ENCODE results near the gene FMN1. TPM values are rescaled to one million over a fixed set of nuclear protein-coding genes. Genes with fewer than 3 reads are reported as not detected.
A peak's percentile ranks its signal among the peaks of the same experiment; 100 is the strongest.

Gene FMN1
- total and polyA plus RNA-seq, 10 of the 15 experiments (the other 5 are each of a cell fraction or from before 2014, with no cell fraction given): 0.05 to 0.16 (median 0.08) TPM; not detected in 4

DNA sequence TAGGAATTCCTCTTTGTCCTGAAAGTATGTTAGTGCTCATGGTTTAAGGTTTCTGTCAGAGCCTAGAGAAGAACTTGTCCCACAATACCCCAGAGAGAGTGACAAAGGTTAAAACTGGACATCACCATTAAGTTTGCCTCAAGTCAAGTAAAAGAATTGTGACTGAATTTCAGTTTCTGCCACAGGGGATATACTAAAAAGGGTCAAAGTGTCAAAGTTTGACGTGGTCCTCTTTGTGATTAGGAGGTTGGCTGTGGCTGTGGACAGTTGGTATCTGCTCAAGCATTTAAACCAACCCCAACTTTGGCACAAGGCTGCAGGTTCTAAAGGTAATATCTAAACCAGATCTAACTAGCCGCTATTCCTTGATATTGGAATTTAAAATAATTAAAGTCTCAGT, 26.1 kb downstream of the FMN1 start (continued):
- TF ChIP-seq, protein P1, sequence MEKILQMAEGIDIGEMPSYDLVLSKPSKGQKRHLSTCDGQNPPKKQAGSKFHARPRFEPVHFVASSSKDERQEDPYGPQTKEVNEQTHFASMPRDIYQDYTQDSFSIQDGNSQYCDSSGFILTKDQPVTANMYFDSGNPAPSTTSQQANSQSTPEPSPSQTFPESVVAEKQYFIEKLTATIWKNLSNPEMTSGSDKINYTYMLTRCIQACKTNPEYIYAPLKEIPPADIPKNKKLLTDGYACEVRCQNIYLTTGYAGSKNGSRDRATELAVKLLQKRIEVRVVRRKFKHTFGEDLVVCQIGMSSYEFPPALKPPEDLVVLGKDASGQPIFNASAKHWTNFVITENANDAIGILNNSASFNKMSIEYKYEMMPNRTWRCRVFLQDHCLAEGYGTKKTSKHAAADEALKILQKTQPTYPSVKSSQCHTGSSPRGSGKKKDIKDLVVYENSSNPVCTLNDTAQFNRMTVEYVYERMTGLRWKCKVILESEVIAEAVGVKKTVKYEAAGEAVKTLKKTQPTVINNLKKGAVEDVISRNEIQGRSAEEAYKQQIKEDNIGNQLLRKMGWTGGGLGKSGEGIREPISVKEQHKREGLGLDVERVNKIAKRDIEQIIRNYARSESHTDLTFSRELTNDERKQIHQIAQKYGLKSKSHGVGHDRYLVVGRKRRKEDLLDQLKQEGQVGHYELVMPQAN (conservative IDR thresholded peaks at IDR 0.05): no peak
- TF ChIP-seq SIX5 (IDR thresholded peaks at IDR 0.05; ENCODE audit: low read depth, low read length, severe bottlenecking) (no peak), MTA2 (IDR thresholded peaks at IDR 0.05; ENCODE audit: low read depth) (peak; percentile 57), IRF4 (IDR thresholded peaks at IDR 0.05; ENCODE audit: low read depth, low read length) (no peak), NFXL1 (IDR thresholded peaks at IDR 0.05; ENCODE audit: borderline replicate concordance) (no peak), YBX1 (IDR thresholded peaks at IDR 0.05) (no peak), EP300 (IDR thresholded peaks at IDR 0.05; ENCODE audit: borderline replicate concordance in 1 of 2, control insufficient read depth in 1 of 2, low read depth in 2 of 2, low read length in 2 of 2) (peak in 1 of 2 experiments; percentile 47; a peak in 1 of 4 replicates), EGR1 (IDR thresholded peaks at IDR 0.05; ENCODE audit: borderline replicate concordance in 1 of 2, low read depth in 2 of 2, low read length in 2 of 2) (no peak), IKZF1 (conservative IDR thresholded peaks at IDR 0.05) (no peak), CREM (IDR thresholded peaks at IDR 0.05; ENCODE audit: low read depth) (no peak), SUZ12 (IDR thresholded peaks at IDR 0.05; ENCODE audit: unreplicated experiment) (no peak), KDM1A (IDR thresholded peaks at IDR 0.05; ENCODE audit: borderline replicate concordance) (no peak), TAF1 (IDR thresholded peaks at IDR 0.05; ENCODE audit: borderline replicate concordance, low read depth, low read length) (no peak), MYC (IDR thresholded peaks at IDR 0.05; ENCODE audit: insufficient read depth, insufficient read length, insufficient replicate concordance, low read length, severe bottlenecking) (no peak), RUNX3 (IDR thresholded peaks at IDR 0.05; ENCODE audit: low read length) (peak; percentile 29; the same call in 1 of the 2 replicates)
- TF ChIP-seq, protein P2, sequence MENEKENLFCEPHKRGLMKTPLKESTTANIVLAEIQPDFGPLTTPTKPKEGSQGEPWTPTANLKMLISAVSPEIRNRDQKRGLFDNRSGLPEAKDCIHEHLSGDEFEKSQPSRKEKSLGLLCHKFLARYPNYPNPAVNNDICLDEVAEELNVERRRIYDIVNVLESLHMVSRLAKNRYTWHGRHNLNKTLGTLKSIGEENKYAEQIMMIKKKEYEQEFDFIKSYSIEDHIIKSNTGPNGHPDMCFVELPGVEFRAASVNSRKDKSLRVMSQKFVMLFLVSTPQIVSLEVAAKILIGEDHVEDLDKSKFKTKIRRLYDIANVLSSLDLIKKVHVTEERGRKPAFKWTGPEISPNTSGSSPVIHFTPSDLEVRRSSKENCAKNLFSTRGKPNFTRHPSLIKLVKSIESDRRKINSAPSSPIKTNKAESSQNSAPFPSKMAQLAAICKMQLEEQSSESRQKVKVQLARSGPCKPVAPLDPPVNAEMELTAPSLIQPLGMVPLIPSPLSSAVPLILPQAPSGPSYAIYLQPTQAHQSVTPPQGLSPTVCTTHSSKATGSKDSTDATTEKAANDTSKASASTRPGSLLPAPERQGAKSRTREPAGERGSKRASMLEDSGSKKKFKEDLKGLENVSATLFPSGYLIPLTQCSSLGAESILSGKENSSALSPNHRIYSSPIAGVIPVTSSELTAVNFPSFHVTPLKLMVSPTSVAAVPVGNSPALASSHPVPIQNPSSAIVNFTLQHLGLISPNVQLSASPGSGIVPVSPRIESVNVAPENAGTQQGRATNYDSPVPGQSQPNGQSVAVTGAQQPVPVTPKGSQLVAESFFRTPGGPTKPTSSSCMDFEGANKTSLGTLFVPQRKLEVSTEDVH (IDR thresholded peaks at IDR 0.05; ENCODE audit: low read depth, partially characterized antibody): no peak
- TF ChIP-seq, protein P3, sequence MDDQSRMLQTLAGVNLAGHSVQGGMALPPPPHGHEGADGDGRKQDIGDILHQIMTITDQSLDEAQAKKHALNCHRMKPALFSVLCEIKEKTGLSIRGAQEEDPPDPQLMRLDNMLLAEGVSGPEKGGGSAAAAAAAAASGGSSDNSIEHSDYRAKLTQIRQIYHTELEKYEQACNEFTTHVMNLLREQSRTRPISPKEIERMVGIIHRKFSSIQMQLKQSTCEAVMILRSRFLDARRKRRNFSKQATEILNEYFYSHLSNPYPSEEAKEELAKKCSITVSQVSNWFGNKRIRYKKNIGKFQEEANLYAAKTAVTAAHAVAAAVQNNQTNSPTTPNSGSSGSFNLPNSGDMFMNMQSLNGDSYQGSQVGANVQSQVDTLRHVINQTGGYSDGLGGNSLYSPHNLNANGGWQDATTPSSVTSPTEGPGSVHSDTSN (IDR thresholded peaks at IDR 0.05; ENCODE audit: insufficient replicate concordance, low read depth, low read length): no peak
- TF ChIP-seq, protein P4, sequence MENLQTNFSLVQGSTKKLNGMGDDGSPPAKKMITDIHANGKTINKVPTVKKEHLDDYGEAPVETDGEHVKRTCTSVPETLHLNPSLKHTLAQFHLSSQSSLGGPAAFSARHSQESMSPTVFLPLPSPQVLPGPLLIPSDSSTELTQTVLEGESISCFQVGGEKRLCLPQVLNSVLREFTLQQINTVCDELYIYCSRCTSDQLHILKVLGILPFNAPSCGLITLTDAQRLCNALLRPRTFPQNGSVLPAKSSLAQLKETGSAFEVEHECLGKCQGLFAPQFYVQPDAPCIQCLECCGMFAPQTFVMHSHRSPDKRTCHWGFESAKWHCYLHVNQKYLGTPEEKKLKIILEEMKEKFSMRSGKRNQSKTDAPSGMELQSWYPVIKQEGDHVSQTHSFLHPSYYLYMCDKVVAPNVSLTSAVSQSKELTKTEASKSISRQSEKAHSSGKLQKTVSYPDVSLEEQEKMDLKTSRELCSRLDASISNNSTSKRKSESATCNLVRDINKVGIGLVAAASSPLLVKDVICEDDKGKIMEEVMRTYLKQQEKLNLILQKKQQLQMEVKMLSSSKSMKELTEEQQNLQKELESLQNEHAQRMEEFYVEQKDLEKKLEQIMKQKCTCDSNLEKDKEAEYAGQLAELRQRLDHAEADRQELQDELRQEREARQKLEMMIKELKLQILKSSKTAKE (IDR thresholded peaks at IDR 0.05; ENCODE audit: low read depth, poor library complexity, severe bottlenecking): no peak
- TF ChIP-seq, protein P5, sequence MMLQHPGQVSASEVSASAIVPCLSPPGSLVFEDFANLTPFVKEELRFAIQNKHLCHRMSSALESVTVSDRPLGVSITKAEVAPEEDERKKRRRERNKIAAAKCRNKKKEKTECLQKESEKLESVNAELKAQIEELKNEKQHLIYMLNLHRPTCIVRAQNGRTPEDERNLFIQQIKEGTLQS (IDR thresholded peaks at IDR 0.05; ENCODE audit: borderline replicate concordance, extremely low read depth, low read depth, low read length): no peak
- TF ChIP-seq, protein P6, sequence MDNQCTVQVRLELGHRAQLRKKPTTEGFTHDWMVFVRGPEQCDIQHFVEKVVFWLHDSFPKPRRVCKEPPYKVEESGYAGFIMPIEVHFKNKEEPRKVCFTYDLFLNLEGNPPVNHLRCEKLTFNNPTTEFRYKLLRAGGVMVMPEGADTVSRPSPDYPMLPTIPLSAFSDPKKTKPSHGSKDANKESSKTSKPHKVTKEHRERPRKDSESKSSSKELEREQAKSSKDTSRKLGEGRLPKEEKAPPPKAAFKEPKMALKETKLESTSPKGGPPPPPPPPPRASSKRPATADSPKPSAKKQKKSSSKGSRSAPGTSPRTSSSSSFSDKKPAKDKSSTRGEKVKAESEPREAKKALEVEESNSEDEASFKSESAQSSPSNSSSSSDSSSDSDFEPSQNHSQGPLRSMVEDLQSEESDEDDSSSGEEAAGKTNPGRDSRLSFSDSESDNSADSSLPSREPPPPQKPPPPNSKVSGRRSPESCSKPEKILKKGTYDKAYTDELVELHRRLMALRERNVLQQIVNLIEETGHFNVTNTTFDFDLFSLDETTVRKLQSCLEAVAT (IDR thresholded peaks at IDR 0.05): no peak

Data from GM12878 (cell line).